GM10266 (cell line): ENCODE measurements around the gene TM4SF20.
"Not testable (repeated sequence)": the region's sequence is repeated elsewhere in the genome, so short reads cannot be mapped to it uniquely, and the experiment has no call there.

Experiments
- DNase-seq: peaks from one replicate; pipeline ENCODE4 v3.0.0; 2012; ENCODE audit errors: extremely low spot score
- TF ChIP-seq, protein P1 (sequence below): IDR thresholded peaks from 2 replicates; pipeline ENCODE4 v1.5.1; 2012; ENCODE audit warnings: mild to moderate bottlenecking, low read depth; ENCODE audit not compliant: control insufficient read depth, insufficient read depth; ENCODE audit errors: missing control alignments

The TM4SF20 gene

DNA sequence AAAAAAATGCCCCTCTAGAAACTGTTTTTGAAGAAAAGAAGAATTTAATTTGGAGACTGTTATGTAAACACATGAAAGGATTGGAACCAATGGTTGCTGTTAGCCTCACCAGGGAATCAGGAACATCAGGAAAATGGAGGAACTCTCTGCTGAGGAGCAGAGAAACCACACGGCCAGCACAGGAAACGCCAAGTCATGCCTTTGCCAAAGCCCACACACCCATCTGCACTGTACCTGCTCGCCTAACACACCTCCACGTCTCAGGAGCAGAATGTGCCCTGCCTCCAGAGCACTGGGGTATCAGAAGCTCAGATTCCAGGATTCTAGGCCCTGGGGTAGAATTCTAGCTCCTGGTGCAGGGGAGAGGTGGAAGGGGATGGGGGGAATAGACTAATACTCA lies 18.5 kb upstream of the TM4SF20 start:
- no peak for DNase-seq
- TF ChIP-seq, protein P1, sequence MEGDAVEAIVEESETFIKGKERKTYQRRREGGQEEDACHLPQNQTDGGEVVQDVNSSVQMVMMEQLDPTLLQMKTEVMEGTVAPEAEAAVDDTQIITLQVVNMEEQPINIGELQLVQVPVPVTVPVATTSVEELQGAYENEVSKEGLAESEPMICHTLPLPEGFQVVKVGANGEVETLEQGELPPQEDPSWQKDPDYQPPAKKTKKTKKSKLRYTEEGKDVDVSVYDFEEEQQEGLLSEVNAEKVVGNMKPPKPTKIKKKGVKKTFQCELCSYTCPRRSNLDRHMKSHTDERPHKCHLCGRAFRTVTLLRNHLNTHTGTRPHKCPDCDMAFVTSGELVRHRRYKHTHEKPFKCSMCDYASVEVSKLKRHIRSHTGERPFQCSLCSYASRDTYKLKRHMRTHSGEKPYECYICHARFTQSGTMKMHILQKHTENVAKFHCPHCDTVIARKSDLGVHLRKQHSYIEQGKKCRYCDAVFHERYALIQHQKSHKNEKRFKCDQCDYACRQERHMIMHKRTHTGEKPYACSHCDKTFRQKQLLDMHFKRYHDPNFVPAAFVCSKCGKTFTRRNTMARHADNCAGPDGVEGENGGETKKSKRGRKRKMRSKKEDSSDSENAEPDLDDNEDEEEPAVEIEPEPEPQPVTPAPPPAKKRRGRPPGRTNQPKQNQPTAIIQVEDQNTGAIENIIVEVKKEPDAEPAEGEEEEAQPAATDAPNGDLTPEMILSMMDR, result no peak

DNA sequence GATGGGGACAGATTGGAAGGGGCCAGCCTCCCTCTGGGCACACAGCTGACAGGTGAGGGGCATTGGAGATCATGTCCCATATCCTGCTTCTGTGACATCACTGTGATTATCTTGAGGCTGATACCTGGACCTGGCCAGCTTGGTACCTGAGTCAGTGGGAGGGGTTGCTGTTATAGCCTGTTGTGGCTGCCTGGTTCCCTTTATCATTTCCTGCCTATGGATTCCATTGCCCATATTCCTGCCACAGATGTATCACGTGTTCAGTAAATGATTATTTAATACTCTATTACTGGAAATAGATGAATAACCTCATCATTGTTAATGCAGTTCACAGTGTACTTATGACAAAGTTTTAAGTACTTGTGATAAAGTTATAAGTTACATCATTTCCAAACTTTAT lies 16.4 kb upstream of the TM4SF20 start:
- no peak for DNase-seq
- TF ChIP-seq, protein P1, result no peak

DNA sequence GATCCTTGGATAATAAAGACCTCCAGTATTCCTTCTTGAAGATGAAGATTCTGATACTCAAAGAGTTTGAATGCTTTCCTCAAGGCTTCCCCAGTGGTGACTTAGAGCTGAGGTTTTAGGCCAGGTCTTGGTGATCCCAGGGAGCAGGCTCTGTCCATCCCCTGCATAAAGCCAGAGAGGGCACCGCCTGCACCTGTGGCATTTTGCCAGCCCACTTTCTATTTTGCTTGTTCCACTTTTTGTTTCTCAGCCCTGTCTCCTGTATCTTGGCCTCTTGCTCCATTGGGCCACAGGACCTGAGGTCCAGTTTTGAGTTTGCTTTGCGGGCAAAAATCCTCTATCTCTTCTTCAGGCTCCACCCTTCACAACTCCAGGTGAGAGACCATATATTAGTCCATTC lies 15.3 kb upstream of the TM4SF20 start:
- TF ChIP-seq, protein P1, result no peak
- DNase-seq, result no peak

GRCh38 chr2:227390468-227391256 lies 11.6 kb upstream of the TM4SF20 start:
- no peak for DNase-seq
- TF ChIP-seq, protein P1, result no peak

- DNase-seq, result no peak
Measured at GRCh38 chr2:227389661-227390060, 10.6 kb upstream of the TM4SF20 start.

GRCh38 chr2:227389231-227389630 lies 10.1 kb upstream of the TM4SF20 start:
- no peak for DNase-seq
- TF ChIP-seq, protein P1, result no peak

More at GRCh38 chr2:227389661-227390060, 10.6 kb upstream of the TM4SF20 start:
- TF ChIP-seq, protein P1, result no peak

- TF ChIP-seq, protein P1, result no peak
- no peak for DNase-seq
Measured at GRCh38 chr2:227388537-227389011, 9.5 kb upstream of the TM4SF20 start.

- DNase-seq, result not testable (repeated sequence)
Measured at GRCh38 chr2:227387583-227387982, 8.5 kb upstream of the TM4SF20 start, which contains the start of gene SCYGR1. Gene SCYGR1, minus strand, starts transcription at chr2:227387949. Its CDS starts 0 bp downstream, at chr2:227387949.
